Measurements from ENCODE around the gene CHST3.

GRCh38 chr10:71975871-71976725 is 11.9 kb downstream of the CHST3 start:
- TF ChIP-seq CTCF (IDR thresholded peaks at IDR 0.05) (no peak), POLR2A (IDR thresholded peaks at IDR 0.05) (no peak), EP300 (IDR thresholded peaks at IDR 0.05) (no peak)
